Measurements from ENCODE around the gene ARHGAP45. TPM values are rescaled to one million over a fixed set of nuclear protein-coding genes. Genes with fewer than 3 reads are reported as not detected.
A peak's percentile ranks its signal among the peaks of the same experiment; 100 is the strongest.

ARHGAP45 gene
- total and polyA plus RNA-seq, 8 donors, result 12.2 to 211 (median 15.8) TPM

- H3K36me3 ChIP-seq, result peaks cover 18 to 30% (median 20%) of the 10 kb centered on the region in 4 donors
- no peaks in the 10 kb centered on the region for H3K9me3 ChIP-seq
- 1 to 2% (median 1%) methylated on average over 14 to 58 of the region's 58 CpGs for WGBS, 5 donors
- peak in 1 of 4 donors; percentile 25 for TF ChIP-seq POLR2A (IDR thresholded peaks at IDR 0.05)
- TF ChIP-seq CTCF (IDR thresholded peaks at IDR 0.05), result no peak
- no peak for TF ChIP-seq EP300 (IDR thresholded peaks at IDR 0.05)
- peak; percentile 30 to 47 (median 35) for TF ChIP-seq POLR2AphosphoS5 (IDR thresholded peaks at IDR 0.05)
- peak; percentile 80 to 93 for DNase-seq
- no peaks in the 10 kb centered on the region for H3K27me3 ChIP-seq
- H3K4me3 ChIP-seq, result peak overlapping the region; percentile 83 to 97 (median 92)
- intact Hi-C loops (cut with DNase I; ENCODE audit: low total_unique reads), result no loop called here
- H3K27ac ChIP-seq, result peak overlapping the region; percentile 96 to 99 (median 98)
- peaks cover 13 to 49% (median 48%) of the 10 kb centered on the region in 4 donors for H3K4me1 ChIP-seq
These were observed 38.7 kb upstream of the ARHGAP45 start for GRCh38 chr19:1028062-1028926.

- intact Hi-C loops (cut with DNase I; ENCODE audit: low total_unique reads), result no loop called here
- TF ChIP-seq POLR2AphosphoS5 (IDR thresholded peaks at IDR 0.05), result no peak
- no peak for TF ChIP-seq EP300 (IDR thresholded peaks at IDR 0.05)
- no peak for TF ChIP-seq POLR2A (IDR thresholded peaks at IDR 0.05)
- no peak for TF ChIP-seq CTCF (IDR thresholded peaks at IDR 0.05)
These were observed 34.6 kb upstream of the ARHGAP45 start for GRCh38 chr19:1032264-1032867.

GRCh38 chr19:1035998-1036621, 30.9 kb upstream of the ARHGAP45 start:
- WGBS, 5 donors, result 89 to 92% (median 91%) methylated on average over 26 to 29 of the region's 29 CpGs
- intact Hi-C loops (cut with DNase I; ENCODE audit: low total_unique reads), result no loop called here
- Histone ChIP-seq H3K4me1 (peaks cover 17 to 59% (median 25%) of the 10 kb centered on the region in 4 donors), H3K27ac (no peak overlapping the region), H3K4me3 (no peak overlapping the region), H3K27me3 (peaks cover 0 to under 1% (median 0%) of the 10 kb centered on the region in 3 donors), H3K9me3 (no peaks in the 10 kb centered on the region), H3K36me3 (peaks cover 37 to 56% (median 50%) of the 10 kb centered on the region in 4 donors)
- TF ChIP-seq CTCF (IDR thresholded peaks at IDR 0.05), result no peak
- no peak for TF ChIP-seq EP300 (IDR thresholded peaks at IDR 0.05)
- TF ChIP-seq POLR2AphosphoS5 (IDR thresholded peaks at IDR 0.05), result no peak
- no peak for TF ChIP-seq POLR2A (IDR thresholded peaks at IDR 0.05)
- DNase-seq, result no peak

More at GRCh38 chr19:1032264-1032867, 34.6 kb upstream of the ARHGAP45 start:
- peaks cover 32 to 58% (median 46%) of the 10 kb centered on the region in 4 donors for H3K36me3 ChIP-seq
- H3K4me3 ChIP-seq, result no peak overlapping the region
- no peak for DNase-seq
- peaks cover 13 to 57% (median 35%) of the 10 kb centered on the region in 4 donors for H3K4me1 ChIP-seq
- no peaks in the 10 kb centered on the region for H3K9me3 ChIP-seq
- no peaks in the 10 kb centered on the region for H3K27me3 ChIP-seq
- 84 to 93% (median 89%) methylated on average over 16 to 20 of the region's 20 CpGs for WGBS, 5 donors
- H3K27ac ChIP-seq, result peak overlapping the region in 1 of 5 donors; percentile 24

- peaks cover 26 to 44% (median 38%) of the 10 kb centered on the region in 4 donors for H3K36me3 ChIP-seq
- peak overlapping the region in 3 of 5 donors; percentile 62 to 84 (median 65) for H3K27ac ChIP-seq
- intact Hi-C loops (cut with DNase I; ENCODE audit: low total_unique reads), result no loop called here
- DNase-seq, result peak in 1 of 2 donors; percentile 10
- TF ChIP-seq CTCF (IDR thresholded peaks at IDR 0.05) (no peak), POLR2AphosphoS5 (IDR thresholded peaks at IDR 0.05) (no peak)
- H3K4me3 ChIP-seq, result no peak overlapping the region
- H3K27me3 ChIP-seq, result peaks cover 0 to 15% (median 0%) of the 10 kb centered on the region in 3 donors
- 72 to 80% (median 76%) methylated on average over 22 of the region's 22 CpGs for WGBS, 5 donors
- H3K4me1 ChIP-seq, result peaks cover 26 to 73% (median 40%) of the 10 kb centered on the region in 4 donors
- H3K9me3 ChIP-seq, result no peaks in the 10 kb centered on the region
These were observed 29.3 kb upstream of the ARHGAP45 start for GRCh38 chr19:1037621-1038064.
